Lower lobe of right lung (tissue), 2 donors: Measurements from ENCODE around the gene NSD1. TPM values are rescaled to one million over a fixed set of nuclear protein-coding genes. Genes with fewer than 3 reads are reported as not detected.

Source experiments
- ATAC-seq, 2 donors: fragments of 200-7000 bp; cut with Tn5 transposase; one replicate each; pipeline ENCODE4 v1.9.1; 2020 to 2022; ENCODE audit warnings: mild to moderate bottlenecking in 2 of 2, moderate library complexity in 2 of 2
- DNase-seq: peaks from one replicate; pipeline ENCODE4 v3.0.0-alpha.2; 2020
- H3K27ac ChIP-seq: fragments of 200-600 bp; one replicate; pipeline ENCODE4 v1.8.0; 2022
- H3K27me3 ChIP-seq: fragments of 200-600 bp; one replicate; pipeline ENCODE4 v1.8.0; 2022; ENCODE audit warnings: low read depth
- H3K36me3 ChIP-seq: fragments of 200-600 bp; one replicate; pipeline ENCODE4 v1.8.0; 2022; ENCODE audit warnings: mild to moderate bottlenecking
- H3K4me1 ChIP-seq: fragments of 200-600 bp; one replicate; pipeline ENCODE4 v1.8.0; 2022
- H3K4me3 ChIP-seq: fragments of 200-600 bp; one replicate; pipeline ENCODE4 v1.8.0; 2022; ENCODE audit warnings: mild to moderate bottlenecking
- H3K9me3 ChIP-seq: fragments of 200-600 bp; one replicate; pipeline ENCODE4 v1.8.0; 2022
- intact Hi-C: fragments of 100-400 bp; cut with DNase I; formaldehyde crosslinking; loops from one replicate; pipeline ENCODE4 v1.11.0; 2022
- total RNA-seq: library from RNA; stranded (reverse); fragmentation: NEBNext Ultra II Directional; extraction: Animal tissue kit (Norgen Biotek cat#: 25700); gene quantifications from one replicate; pipeline ENCODE4 v1.2.1, GENCODE V29; 2021
- TF ChIP-seq, protein P1 (sequence below): fragments of 200-600 bp; IDR thresholded peaks from one replicate; pipeline ENCODE4 v1.8.0; 2022; ENCODE audit warnings: antibody characterized with exemption, mild to moderate bottlenecking
- donor health status: DM: no; HTN: yes; CAD: no; lungs with severe emphysema.

NSD1 gene
- total RNA-seq, 1 donor from 2014 or later, result 75.5 TPM

DNA sequence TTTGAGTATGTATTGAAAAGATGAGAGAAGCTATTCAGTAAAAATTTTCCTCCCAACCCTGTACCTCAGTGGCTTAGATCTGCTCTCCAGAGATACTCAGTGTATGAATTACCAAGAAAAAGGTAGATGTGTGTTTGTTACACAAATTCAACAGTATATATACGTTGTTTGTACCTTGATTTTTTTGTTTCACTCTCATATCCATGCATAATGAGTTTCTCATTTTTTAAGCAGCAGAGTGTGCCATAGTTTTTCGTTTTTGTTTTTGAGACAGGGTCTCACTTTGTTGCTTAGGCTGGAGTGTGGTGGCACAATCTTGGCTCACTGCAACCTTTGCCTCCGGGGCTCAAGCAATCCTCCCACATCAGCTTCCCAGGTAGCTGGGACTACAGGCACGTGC lies 92.2 kb downstream of the NSD1 start:
- TF ChIP-seq, protein P1, sequence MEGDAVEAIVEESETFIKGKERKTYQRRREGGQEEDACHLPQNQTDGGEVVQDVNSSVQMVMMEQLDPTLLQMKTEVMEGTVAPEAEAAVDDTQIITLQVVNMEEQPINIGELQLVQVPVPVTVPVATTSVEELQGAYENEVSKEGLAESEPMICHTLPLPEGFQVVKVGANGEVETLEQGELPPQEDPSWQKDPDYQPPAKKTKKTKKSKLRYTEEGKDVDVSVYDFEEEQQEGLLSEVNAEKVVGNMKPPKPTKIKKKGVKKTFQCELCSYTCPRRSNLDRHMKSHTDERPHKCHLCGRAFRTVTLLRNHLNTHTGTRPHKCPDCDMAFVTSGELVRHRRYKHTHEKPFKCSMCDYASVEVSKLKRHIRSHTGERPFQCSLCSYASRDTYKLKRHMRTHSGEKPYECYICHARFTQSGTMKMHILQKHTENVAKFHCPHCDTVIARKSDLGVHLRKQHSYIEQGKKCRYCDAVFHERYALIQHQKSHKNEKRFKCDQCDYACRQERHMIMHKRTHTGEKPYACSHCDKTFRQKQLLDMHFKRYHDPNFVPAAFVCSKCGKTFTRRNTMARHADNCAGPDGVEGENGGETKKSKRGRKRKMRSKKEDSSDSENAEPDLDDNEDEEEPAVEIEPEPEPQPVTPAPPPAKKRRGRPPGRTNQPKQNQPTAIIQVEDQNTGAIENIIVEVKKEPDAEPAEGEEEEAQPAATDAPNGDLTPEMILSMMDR, result no peak
- intact Hi-C loops, result no loop called here

DNA sequence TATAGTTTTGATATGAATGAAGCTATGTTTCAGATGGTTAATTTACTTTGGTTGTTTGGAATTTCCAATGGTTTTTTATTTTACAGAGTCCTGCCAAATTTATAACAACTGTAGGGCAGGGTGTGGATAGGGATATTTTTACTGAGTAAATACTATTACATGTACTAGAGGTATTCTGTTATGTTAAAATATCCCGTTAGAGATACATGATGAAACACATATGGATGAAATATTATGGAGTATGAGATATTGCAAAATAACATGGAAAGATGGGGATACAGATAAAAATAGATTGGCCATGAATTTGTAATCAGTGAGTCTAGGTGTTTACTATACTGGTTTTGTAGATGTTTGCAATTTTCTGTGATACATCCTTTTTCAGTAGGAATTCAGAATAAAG lies 93.3 kb downstream of the NSD1 start:
- no peaks in the 10 kb centered on the region for H3K9me3 ChIP-seq
- H3K27ac ChIP-seq, result no peak overlapping the region
- TF ChIP-seq, protein P1, result no peak
- ATAC-seq (no peak), DNase-seq (no peak)
- H3K27me3 ChIP-seq, result no peaks in the 10 kb centered on the region
- no peaks in the 10 kb centered on the region for H3K4me1 ChIP-seq
- no peak overlapping the region for H3K4me3 ChIP-seq
- H3K36me3 ChIP-seq, result peaks cover 24% of the 10 kb centered on the region
- intact Hi-C loops, result no loop called here

More for the DNA sequence above, 92.2 kb downstream of the NSD1 start:
- DNase-seq (no peak), ATAC-seq (no peak)
- H3K27ac ChIP-seq, result no peak overlapping the region
- no peaks in the 10 kb centered on the region for H3K4me1 ChIP-seq
- H3K36me3 ChIP-seq, result peaks cover 34% of the 10 kb centered on the region
- H3K4me3 ChIP-seq, result no peak overlapping the region
- no peaks in the 10 kb centered on the region for H3K27me3 ChIP-seq
- no peaks in the 10 kb centered on the region for H3K9me3 ChIP-seq

DNA sequence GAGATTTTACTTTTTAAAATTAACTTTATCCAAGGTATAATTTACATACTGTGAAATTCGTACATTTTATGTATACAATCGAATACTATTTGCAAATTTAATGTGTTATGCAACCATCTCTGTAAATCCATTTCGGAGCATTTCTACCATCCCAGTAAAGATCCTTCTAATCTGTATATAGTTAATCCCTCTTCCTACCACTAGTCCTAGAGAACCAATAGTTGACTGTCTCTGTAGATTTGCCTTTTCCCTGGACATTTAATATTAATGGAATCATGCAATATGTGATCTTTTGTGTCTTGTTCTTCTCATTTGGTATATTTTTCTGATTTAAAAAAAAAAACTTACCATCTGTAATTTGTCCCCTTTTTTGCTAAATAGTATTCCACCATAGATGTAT lies 95.2 kb downstream of the NSD1 start:
- H3K36me3 ChIP-seq, result peaks cover 18% of the 10 kb centered on the region
- no peak overlapping the region for H3K4me3 ChIP-seq
- TF ChIP-seq, protein P1, result no peak
- H3K4me1 ChIP-seq, result peaks cover 15% of the 10 kb centered on the region
- intact Hi-C loops, result no loop called here
- H3K27ac ChIP-seq, result no peak overlapping the region
- no peaks in the 10 kb centered on the region for H3K27me3 ChIP-seq
- H3K9me3 ChIP-seq, result no peaks in the 10 kb centered on the region
- DNase-seq (no peak), ATAC-seq (no peak)

DNA sequence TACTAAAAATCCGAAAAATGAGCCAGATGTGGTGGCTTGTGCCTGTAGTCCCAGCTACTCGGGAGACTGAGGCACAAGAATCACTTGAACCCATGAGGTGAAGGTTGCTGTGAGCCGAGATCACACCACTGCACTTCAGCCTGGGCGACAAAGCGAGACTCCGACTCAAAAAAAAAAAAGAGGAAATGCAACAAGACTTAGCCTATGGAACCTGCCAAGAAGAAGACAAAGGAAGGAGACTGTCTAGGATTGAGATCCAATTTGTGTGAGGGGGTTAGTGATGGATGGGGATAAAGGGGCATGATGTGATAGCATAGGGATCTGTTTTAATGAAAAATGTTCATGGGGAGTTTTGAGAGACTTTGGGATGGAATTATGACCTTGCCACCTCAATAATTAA lies 97.1 kb downstream of the NSD1 start:
- Histone ChIP-seq H3K36me3 (peaks cover 14% of the 10 kb centered on the region), H3K4me3 (no peak overlapping the region), H3K27me3 (no peaks in the 10 kb centered on the region), H3K27ac (no peak overlapping the region), H3K9me3 (no peaks in the 10 kb centered on the region), H3K4me1 (peaks cover 18% of the 10 kb centered on the region)
- DNase-seq (no peak), ATAC-seq (no peak)
- intact Hi-C loops, result no loop called here
- TF ChIP-seq, protein P1, result no peak

DNA sequence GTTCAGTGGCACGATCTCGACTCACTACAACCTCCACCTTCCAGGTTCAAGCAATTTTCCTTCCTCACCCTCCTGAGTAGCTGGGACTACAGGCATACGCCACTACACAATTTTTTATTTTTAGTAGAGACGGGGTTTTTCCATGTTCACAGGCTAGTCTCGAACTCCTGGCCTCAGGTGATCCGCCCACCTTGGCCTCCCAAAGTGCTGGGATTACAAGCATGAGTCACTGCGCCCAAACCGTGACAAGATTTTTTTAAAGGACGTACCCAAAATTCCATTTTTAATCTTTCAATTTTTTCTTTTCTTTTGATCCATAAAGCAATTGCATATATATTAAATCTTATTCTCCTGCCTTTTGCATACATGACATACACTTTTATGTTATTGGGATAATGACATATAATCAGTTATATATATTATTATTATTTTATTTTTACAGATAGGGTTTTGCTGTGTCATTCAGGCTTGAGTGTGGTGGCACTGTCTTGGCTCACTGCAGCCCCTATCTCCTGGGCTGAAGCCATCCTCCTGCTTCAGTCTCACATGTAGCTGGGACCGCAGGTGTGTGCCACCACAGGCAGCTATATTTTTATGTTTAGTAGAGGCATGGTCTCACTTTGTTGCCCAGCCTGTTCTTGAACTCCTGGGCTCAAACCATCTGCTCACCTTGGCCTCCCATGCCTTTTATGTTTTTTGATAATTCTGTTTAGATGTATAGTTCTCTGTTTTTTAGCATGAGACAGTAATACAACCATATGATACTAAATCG lies 98.1 kb downstream of the NSD1 start:
- no peak for DNase-seq
- intact Hi-C loops, result no loop called here
- Histone ChIP-seq H3K27me3 (no peaks in the 10 kb centered on the region), H3K9me3 (no peaks in the 10 kb centered on the region), H3K4me3 (no peak overlapping the region), H3K4me1 (peaks cover 18% of the 10 kb centered on the region), H3K27ac (no peak overlapping the region), H3K36me3 (peaks cover 21% of the 10 kb centered on the region)
- TF ChIP-seq, protein P1, result no peak
- no peak for ATAC-seq
